Fibroblast of lung (primary cell): ENCODE results near the gene PALB2. TPM values are rescaled to one million over a fixed set of nuclear protein-coding genes. Genes with fewer than 3 reads are reported as not detected.
"Not testable (repeated sequence)": the region's sequence is repeated elsewhere in the genome, so short reads cannot be mapped to it uniquely, and the experiment has no call there.

Experiments used
- DNase-seq, 2 donors: peaks; one replicate each; pipeline versions ENCODE4 v3.0.0 to v3.0.0-alpha.2; 2010; ENCODE audit warnings: low read depth in 2 of 2
- H2AFZ ChIP-seq: 2 replicates; pipeline ENCODE4 v1.5.1; 2012; ENCODE audit warnings: low read length, control low read depth, inconsistent platforms
- H3K27ac ChIP-seq: 2 replicates; pipeline ENCODE4 v1.5.1; 2011; ENCODE audit warnings: low read length, control low read depth; ENCODE audit not compliant: insufficient read depth
- H3K27me3 ChIP-seq: 2 replicates; pipeline ENCODE4 v1.5.1; 2011; ENCODE audit warnings: mild to moderate bottlenecking, low read length; ENCODE audit not compliant: control insufficient read depth, insufficient read depth
- H3K36me3 ChIP-seq: 2 replicates; pipeline ENCODE4 v1.5.1; 2011; ENCODE audit warnings: low read length; ENCODE audit not compliant: control insufficient read depth, insufficient read depth
- H3K4me1 ChIP-seq: 2 replicates; pipeline ENCODE4 v1.5.1; 2011; ENCODE audit warnings: low read length; ENCODE audit not compliant: control insufficient read depth, insufficient read depth; ENCODE audit errors: extremely low read depth
- H3K4me2 ChIP-seq: 2 replicates; pipeline ENCODE4 v1.5.1; 2011; ENCODE audit warnings: low read length, control low read depth; ENCODE audit not compliant: insufficient read depth; ENCODE audit errors: extremely low read depth
- H3K4me3 ChIP-seq, 4 experiments: fragments of 200-600 bp in 1 of 4; sonication (generic) in 1 of 4; replicated peaks in 1 of 4; 2 replicates each; pipeline ENCODE4 v1.5.1; 2011 to 2016; ENCODE audit warnings: low read length in 4 of 4, low read depth in 3 of 4, mild to moderate bottlenecking in 3 of 4, control low read depth in 2 of 4, inconsistent platforms in 1 of 4, mixed read lengths in 1 of 4; ENCODE audit not compliant: insufficient read depth in 1 of 4; ENCODE audit errors: control extremely low read depth in 1 of 4
- H3K79me2 ChIP-seq: 2 replicates; pipeline ENCODE4 v1.5.1; 2012; ENCODE audit warnings: mild to moderate bottlenecking, low read length, inconsistent platforms; ENCODE audit not compliant: control insufficient read depth, insufficient read depth
- H3K9ac ChIP-seq: 2 replicates; pipeline ENCODE4 v1.5.1; 2011; ENCODE audit warnings: mild to moderate bottlenecking, low read length, control low read depth; ENCODE audit not compliant: insufficient read depth
- H3K9me3 ChIP-seq: 2 replicates; pipeline ENCODE4 v1.5.1; 2012; ENCODE audit warnings: low read depth, low read length; ENCODE audit not compliant: control insufficient read depth, insufficient read depth
- H4K20me1 ChIP-seq: 2 replicates; pipeline ENCODE4 v1.5.1; 2011; ENCODE audit warnings: low read length; ENCODE audit not compliant: control insufficient read depth, insufficient read depth; ENCODE audit errors: extremely low read depth
- EZH2 ChIP-seq: IDR thresholded peaks from 2 replicates; pipeline ENCODE4 v1.5.1; 2012; ENCODE audit warnings: low read length, control low read depth, mild to moderate bottlenecking; ENCODE audit errors: missing control alignments
- polyA plus RNA-seq, 2 donors: library from polyadenylated mRNA; depleted of rRNA in 1 of 2; stranded (reverse) in 1 of 2; unstranded in 1 of 2; fragments of >200 nt; gene quantifications; 2 replicates each; pipeline ENCODE4 v1.2.1, GENCODE V29; 2011 to 2012; ENCODE audit warnings: missing spikeins in 1 of 2
- total RNA-seq: library from RNA; depleted of rRNA; stranded (reverse); fragments of >200 nt; gene quantifications from 2 replicates; pipeline ENCODE4 v1.2.1, GENCODE V29; 2014
- TF ChIP-seq, protein P1 (sequence below), 2 donors: IDR thresholded peaks in 1 of 2; conservative IDR thresholded peaks in 1 of 2; 1 replicate in 1 of 2; 2 replicates in 1 of 2; pipeline ENCODE4 v1.5.1; 2011 to 2012; ENCODE audit warnings: low read length in 2 of 2, control low read depth in 1 of 2, inconsistent platforms in 1 of 2, low read depth in 1 of 2, mild to moderate bottlenecking in 1 of 2

Gene PALB2
- total and polyA plus RNA-seq, 2 donors (not counting 1 experiment from before 2014, with no cell fraction given) = 7.7 to 8.1 TPM

DNA sequence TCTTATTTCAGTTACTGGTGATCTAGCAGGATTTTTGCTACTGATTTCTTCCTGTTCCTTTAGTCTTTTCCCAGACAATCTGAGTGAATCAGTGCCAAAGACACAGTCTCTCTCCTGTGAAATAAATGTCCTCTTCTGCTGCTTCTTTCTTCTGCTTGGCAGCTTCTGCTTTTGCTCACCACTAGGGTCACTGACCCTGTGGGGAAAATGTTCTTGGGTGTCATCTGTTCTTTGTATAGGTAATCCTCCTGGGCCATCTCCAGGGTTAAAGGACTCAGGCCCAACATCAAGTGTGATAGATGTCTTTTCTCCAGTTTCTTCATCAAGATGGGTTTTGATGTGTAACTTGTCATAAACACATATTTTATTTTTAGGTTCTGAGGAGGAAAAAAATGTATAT is 5.2 kb downstream of the PALB2 start:
- Histone ChIP-seq H3K79me2 (peaks cover 14% of the 10 kb centered on the region), H3K9me3 (no peaks in the 10 kb centered on the region), H3K27me3 (no peaks in the 10 kb centered on the region), H3K4me2 (no peak overlapping the region), H4K20me1 (no peaks in the 10 kb centered on the region), H3K4me1 (peaks cover 2% of the 10 kb centered on the region), H3K9ac (no peak overlapping the region), H3K4me3 (no peak overlapping the region), H2AFZ (no peak overlapping the region), H3K27ac (no peak overlapping the region), H3K36me3 (peaks cover 7% of the 10 kb centered on the region)
- no peak for DNase-seq
- no peak for TF ChIP-seq EZH2
- TF ChIP-seq, protein P1, sequence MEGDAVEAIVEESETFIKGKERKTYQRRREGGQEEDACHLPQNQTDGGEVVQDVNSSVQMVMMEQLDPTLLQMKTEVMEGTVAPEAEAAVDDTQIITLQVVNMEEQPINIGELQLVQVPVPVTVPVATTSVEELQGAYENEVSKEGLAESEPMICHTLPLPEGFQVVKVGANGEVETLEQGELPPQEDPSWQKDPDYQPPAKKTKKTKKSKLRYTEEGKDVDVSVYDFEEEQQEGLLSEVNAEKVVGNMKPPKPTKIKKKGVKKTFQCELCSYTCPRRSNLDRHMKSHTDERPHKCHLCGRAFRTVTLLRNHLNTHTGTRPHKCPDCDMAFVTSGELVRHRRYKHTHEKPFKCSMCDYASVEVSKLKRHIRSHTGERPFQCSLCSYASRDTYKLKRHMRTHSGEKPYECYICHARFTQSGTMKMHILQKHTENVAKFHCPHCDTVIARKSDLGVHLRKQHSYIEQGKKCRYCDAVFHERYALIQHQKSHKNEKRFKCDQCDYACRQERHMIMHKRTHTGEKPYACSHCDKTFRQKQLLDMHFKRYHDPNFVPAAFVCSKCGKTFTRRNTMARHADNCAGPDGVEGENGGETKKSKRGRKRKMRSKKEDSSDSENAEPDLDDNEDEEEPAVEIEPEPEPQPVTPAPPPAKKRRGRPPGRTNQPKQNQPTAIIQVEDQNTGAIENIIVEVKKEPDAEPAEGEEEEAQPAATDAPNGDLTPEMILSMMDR (conservative IDR thresholded peaks at IDR 0.05 in 1 of 2, IDR thresholded peaks at IDR 0.05 in 1 of 2; ENCODE audit: low read depth in 1 of 2, low read length in 2 of 2) = no peak

DNA sequence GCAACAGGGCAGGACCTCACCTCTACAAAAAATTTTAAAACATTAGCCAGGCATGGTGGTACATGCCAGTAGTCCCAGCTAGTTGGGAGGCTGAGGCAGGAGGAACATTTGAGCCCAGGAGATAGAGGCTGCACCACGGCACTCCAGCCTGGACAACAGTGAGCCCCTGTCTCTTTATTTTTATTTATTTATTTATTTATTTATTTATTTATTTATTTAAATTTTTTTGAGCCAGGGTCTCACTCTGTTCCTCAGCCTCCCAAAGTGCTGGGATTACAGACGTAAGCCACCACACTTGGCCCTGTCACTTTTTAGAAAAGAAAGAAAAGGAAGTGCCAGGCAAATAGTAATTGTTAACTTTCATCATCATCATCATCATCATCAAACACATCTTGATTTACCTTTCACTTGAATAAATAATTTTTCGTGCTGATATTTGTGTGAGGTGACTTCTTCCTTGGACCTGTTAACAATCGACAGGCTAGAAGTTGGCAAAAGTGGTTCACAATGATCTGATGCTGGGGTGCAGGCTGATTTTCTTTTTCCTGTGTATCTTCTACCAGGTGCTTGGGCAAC is 6.6 kb downstream of the PALB2 start:
- Histone ChIP-seq H4K20me1 (no peaks in the 10 kb centered on the region), H3K27ac (no peak overlapping the region), H3K9me3 (no peaks in the 10 kb centered on the region), H3K4me2 (no peak overlapping the region), H3K36me3 (peaks cover 7% of the 10 kb centered on the region), H3K4me3 (no peak overlapping the region), H3K27me3 (no peaks in the 10 kb centered on the region), H2AFZ (no peak overlapping the region), H3K9ac (no peak overlapping the region), H3K79me2 (no peaks in the 10 kb centered on the region), H3K4me1 (no peaks in the 10 kb centered on the region)
- no peak for DNase-seq
- TF ChIP-seq EZH2 = no peak
- TF ChIP-seq, protein P1 (conservative IDR thresholded peaks at IDR 0.05 in 1 of 2, IDR thresholded peaks at IDR 0.05 in 1 of 2; ENCODE audit: low read depth in 1 of 2, low read length in 2 of 2) = no peak

DNA sequence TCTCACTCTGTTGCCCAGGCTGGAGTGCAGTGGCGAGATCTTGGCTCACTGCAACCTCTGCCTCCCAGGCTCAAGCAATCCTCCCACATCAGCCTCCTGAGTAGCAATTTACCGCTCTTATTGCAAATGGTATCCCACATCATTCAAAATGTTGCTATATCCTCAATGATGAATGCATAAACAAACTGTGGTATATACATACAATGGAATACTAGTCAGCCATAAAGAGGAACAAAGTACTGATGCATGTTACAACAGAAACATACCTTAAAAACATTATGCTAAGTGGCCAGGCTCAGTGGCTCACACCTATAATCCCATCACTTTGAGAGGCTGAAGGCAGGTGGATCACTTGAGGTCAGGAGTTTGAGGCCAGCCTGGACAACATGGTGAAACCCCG is 9.2 kb downstream of the PALB2 start:
- H3K27ac ChIP-seq, H3K36me3 ChIP-seq, H3K79me2 ChIP-seq, DNase-seq, H3K4me2 ChIP-seq, H3K9ac ChIP-seq, H3K4me3 ChIP-seq, H3K9me3 ChIP-seq, H2AFZ ChIP-seq, H3K4me1 ChIP-seq, H4K20me1 ChIP-seq, H3K27me3 ChIP-seq: not testable (repeated sequence)
